Colonic mucosa (tissue), 4 donors: Measurements from ENCODE around the gene CCR1. TPM values are rescaled to one million over a fixed set of nuclear protein-coding genes. Genes with fewer than 3 reads are reported as not detected.

ENCODE experiments used
- DNase-seq: peaks from one replicate; pipeline ENCODE4 v3.0.0-alpha.2; 2020
- H3K27ac ChIP-seq: fragments of 200-600 bp; one replicate; pipeline ENCODE4 v1.8.0; 2021
- H3K27me3 ChIP-seq: fragments of 200-600 bp; one replicate; pipeline ENCODE4 v1.8.0; 2021
- H3K36me3 ChIP-seq: fragments of 200-600 bp; one replicate; pipeline ENCODE4 v1.8.0; 2021
- H3K4me1 ChIP-seq: fragments of 200-600 bp; one replicate; pipeline ENCODE4 v1.8.0; 2021; ENCODE audit warnings: mild to moderate bottlenecking
- H3K4me3 ChIP-seq: fragments of 200-600 bp; one replicate; pipeline ENCODE4 v1.8.0; 2021
- H3K9ac ChIP-seq, 2 donors: one replicate each; pipeline ENCODE4 v1.7.0; 2013; ENCODE audit warnings: control low read depth in 2 of 2, low read depth in 2 of 2, low read length in 2 of 2
- H3K9me3 ChIP-seq: fragments of 200-600 bp; one replicate; pipeline ENCODE4 v1.8.0; 2021
- intact Hi-C: fragments of 100-400 bp; cut with DNase I; formaldehyde crosslinking; loops from one replicate; pipeline ENCODE4 v1.14.1; 2022
- total RNA-seq, 2 donors: library from RNA; stranded (reverse); fragmentation: NEBNext Ultra II Directional in 1 of 2; extraction: Animal tissue kit (Norgen Biotek cat#: 25700) in 1 of 2; gene quantifications; one replicate each; pipeline ENCODE4 v1.2.1, GENCODE V29; 2021
- TF ChIP-seq, protein P1 (sequence below): fragments of 200-600 bp; IDR thresholded peaks from one replicate; pipeline ENCODE4 v1.8.0; 2022; ENCODE audit warnings: antibody characterized with exemption, mild to moderate bottlenecking
- donor health status: healthy.
- donor health status: DM: no; HTN: no; CAD: no.
- donor health status: DM: no; HTN: no; CAD: no.

CCR1 gene
- total RNA-seq, 2 donors from 2014 or later: 0.57 to 6.0 TPM

DNA sequence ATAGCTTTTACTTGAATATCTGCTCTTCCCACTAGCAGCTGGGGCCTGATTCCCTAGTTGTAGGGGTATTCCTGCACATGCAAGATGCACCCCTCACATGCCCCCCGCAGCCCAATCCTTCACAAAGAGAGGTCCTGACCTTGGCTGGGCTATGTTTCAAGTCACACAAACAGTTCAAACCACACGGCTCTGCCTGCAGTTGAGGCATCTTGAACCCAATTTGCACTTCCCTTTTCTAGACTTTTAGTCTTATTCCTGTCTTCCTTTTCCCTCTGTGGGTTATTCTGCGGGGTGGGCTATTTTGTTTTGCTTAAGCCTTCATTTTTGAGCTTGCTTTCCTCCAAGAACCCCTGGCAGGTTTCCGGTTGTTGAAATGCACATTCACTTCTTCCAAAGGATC is 13.3 kb upstream of the CCR1 start:
- no peak overlapping the region for H3K27ac ChIP-seq
- no peaks in the 10 kb centered on the region for H3K9me3 ChIP-seq
- intact Hi-C loops: no loop called here
- TF ChIP-seq, protein P1, sequence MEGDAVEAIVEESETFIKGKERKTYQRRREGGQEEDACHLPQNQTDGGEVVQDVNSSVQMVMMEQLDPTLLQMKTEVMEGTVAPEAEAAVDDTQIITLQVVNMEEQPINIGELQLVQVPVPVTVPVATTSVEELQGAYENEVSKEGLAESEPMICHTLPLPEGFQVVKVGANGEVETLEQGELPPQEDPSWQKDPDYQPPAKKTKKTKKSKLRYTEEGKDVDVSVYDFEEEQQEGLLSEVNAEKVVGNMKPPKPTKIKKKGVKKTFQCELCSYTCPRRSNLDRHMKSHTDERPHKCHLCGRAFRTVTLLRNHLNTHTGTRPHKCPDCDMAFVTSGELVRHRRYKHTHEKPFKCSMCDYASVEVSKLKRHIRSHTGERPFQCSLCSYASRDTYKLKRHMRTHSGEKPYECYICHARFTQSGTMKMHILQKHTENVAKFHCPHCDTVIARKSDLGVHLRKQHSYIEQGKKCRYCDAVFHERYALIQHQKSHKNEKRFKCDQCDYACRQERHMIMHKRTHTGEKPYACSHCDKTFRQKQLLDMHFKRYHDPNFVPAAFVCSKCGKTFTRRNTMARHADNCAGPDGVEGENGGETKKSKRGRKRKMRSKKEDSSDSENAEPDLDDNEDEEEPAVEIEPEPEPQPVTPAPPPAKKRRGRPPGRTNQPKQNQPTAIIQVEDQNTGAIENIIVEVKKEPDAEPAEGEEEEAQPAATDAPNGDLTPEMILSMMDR: no peak
- H3K9ac ChIP-seq: no peak overlapping the region
- H3K4me1 ChIP-seq: no peaks in the 10 kb centered on the region
- no peaks in the 10 kb centered on the region for H3K27me3 ChIP-seq
- H3K4me3 ChIP-seq: no peak overlapping the region
- DNase-seq: no peak
- no peaks in the 10 kb centered on the region for H3K36me3 ChIP-seq

GRCh38 chr3:46218196-46218709 is 10.1 kb upstream of the CCR1 start:
- Histone ChIP-seq H3K4me1 (no peaks in the 10 kb centered on the region), H3K27me3 (no peaks in the 10 kb centered on the region), H3K9ac (no peak overlapping the region), H3K36me3 (no peaks in the 10 kb centered on the region), H3K9me3 (no peaks in the 10 kb centered on the region), H3K4me3 (no peak overlapping the region), H3K27ac (no peak overlapping the region)
- intact Hi-C loops: no loop called here
- no peak for DNase-seq
- TF ChIP-seq, protein P1: no peak

GRCh38 chr3:46215810-46216414 is 7.8 kb upstream of the CCR1 start:
- H3K9me3 ChIP-seq: no peaks in the 10 kb centered on the region
- intact Hi-C loops: no loop called here
- no peaks in the 10 kb centered on the region for H3K4me1 ChIP-seq
- DNase-seq: no peak
- no peak overlapping the region for H3K9ac ChIP-seq
- no peaks in the 10 kb centered on the region for H3K36me3 ChIP-seq
- H3K27ac ChIP-seq: no peak overlapping the region
- no peaks in the 10 kb centered on the region for H3K27me3 ChIP-seq
- TF ChIP-seq, protein P1: no peak
- no peak overlapping the region for H3K4me3 ChIP-seq

DNA sequence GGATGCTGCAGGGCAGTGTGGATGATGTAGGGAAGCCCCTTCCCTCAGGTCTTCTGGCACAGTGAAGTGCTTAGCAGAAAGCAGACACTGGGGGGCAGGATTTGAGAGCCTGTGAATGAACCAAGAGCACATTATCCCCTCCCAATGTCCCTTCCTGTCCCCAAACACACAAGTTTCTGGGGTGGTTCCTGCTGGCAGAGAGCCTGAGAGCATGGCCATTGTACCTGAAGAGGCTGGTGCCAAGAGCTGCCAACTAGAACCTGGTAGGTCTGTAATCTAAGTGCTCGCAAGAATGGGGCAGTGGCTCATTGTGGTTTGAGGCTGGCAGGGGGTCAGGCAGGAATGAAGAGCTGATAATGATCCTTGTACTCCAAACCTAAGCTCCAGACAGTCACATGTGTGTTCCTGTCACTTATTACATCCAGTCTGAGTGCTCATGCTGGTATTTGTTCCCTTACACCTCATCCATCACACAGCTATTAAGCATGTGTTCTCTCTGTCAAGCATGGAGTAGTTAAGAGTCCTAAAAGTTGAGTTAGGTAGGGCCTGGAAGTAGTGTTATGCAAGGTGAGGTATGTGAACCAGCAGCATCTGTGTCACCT is 6.7 kb upstream of the CCR1 start:
- Histone ChIP-seq H3K4me3 (no peak overlapping the region), H3K9ac (no peak overlapping the region), H3K27me3 (no peaks in the 10 kb centered on the region), H3K36me3 (no peaks in the 10 kb centered on the region), H3K27ac (no peak overlapping the region), H3K4me1 (no peaks in the 10 kb centered on the region), H3K9me3 (no peaks in the 10 kb centered on the region)
- intact Hi-C loops: no loop called here
- TF ChIP-seq, protein P1: no peak
- no peak for DNase-seq

- Histone ChIP-seq H3K9ac (no peak overlapping the region), H3K27ac (no peak overlapping the region)
- intact Hi-C loops: no loop called here
Measured at GRCh38 chr3:46213201-46213600, 5.1 kb upstream of the CCR1 start.

More at GRCh38 chr3:46213201-46213600, 5.1 kb upstream of the CCR1 start:
- H3K9me3 ChIP-seq: no peaks in the 10 kb centered on the region
- no peak for DNase-seq
- H3K36me3 ChIP-seq: no peaks in the 10 kb centered on the region
- H3K4me1 ChIP-seq: no peaks in the 10 kb centered on the region
- H3K4me3 ChIP-seq: no peak overlapping the region
- H3K27me3 ChIP-seq: no peaks in the 10 kb centered on the region
- TF ChIP-seq, protein P1: no peak
